GM19395 (cell line): ENCODE results near the gene PTRH1.
"Not testable (repeated sequence)": the region's sequence is repeated elsewhere in the genome, so short reads cannot be mapped to it uniquely, and the experiment has no call there.

Experiments
- ATAC-seq: cut with Tn5 transposase; IDR thresholded peaks from one replicate; pipeline ENCODE4 v1.9.1; 2021; ENCODE audit warnings: mild to moderate bottlenecking, moderate library complexity; ENCODE audit not compliant: unreplicated experiment

Gene PTRH1

GRCh38 chr9:127715470-127716337 is at the start of gene PTRH1, which contains the start of gene TTC16:
Gene PTRH1 (minus strand): TSS chr9:127715663. CDS start chr9:127715639, 24 bp downstream.
Gene TTC16 (plus strand): TSS chr9:127716079. CDS start chr9:127716146, 67 bp downstream.
- ATAC-seq: peak; percentile 94

GRCh38 chr9:127763918-127764384 is 48.5 kb upstream of the PTRH1 start:
- no peak for ATAC-seq

- ATAC-seq: no peak
Measured at GRCh38 chr9:127762111-127762676, 46.7 kb upstream of the PTRH1 start.

GRCh38 chr9:127761491-127761956 is 46.1 kb upstream of the PTRH1 start:
- no peak for ATAC-seq

- no peak for ATAC-seq
Measured at GRCh38 chr9:127761061-127761460, 45.6 kb upstream of the PTRH1 start.

- no peak for ATAC-seq
Measured at GRCh38 chr9:127758843-127759242, 43.4 kb upstream of the PTRH1 start.

GRCh38 chr9:127756776-127757175 is 41.3 kb upstream of the PTRH1 start:
- ATAC-seq: not testable (repeated sequence)

- ATAC-seq: no peak
Measured at GRCh38 chr9:127756233-127756632, 40.8 kb upstream of the PTRH1 start.

GRCh38 chr9:127755061-127756060 is 39.9 kb upstream of the PTRH1 start:
- ATAC-seq: no peak

- ATAC-seq: no peak
Measured at GRCh38 chr9:127754099-127755060, 38.9 kb upstream of the PTRH1 start.

- no peak for ATAC-seq
Measured at GRCh38 chr9:127753622-127754021, 38.2 kb upstream of the PTRH1 start.

- no peak for ATAC-seq
Measured at GRCh38 chr9:127753148-127753547, 37.7 kb upstream of the PTRH1 start.

- ATAC-seq: no peak
Measured at GRCh38 chr9:127751269-127752054, 36.0 kb upstream of the PTRH1 start.

GRCh38 chr9:127749090-127749787 is 33.8 kb upstream of the PTRH1 start:
- no peak for ATAC-seq

- no peak for ATAC-seq
Measured at GRCh38 chr9:127746959-127747569, 31.6 kb upstream of the PTRH1 start.

GRCh38 chr9:127744398-127745110 is 29.1 kb upstream of the PTRH1 start:
- ATAC-seq: no peak

GRCh38 chr9:127742435-127743088 is 27.1 kb upstream of the PTRH1 start:
- ATAC-seq: no peak
